NCI-H1694 treated with DMSO at 0.1 percent for 48 hours (cell line): ENCODE measurements around the gene APPBP2.
"Not testable (repeated sequence)": the region's sequence is repeated elsewhere in the genome, so short reads cannot be mapped to it uniquely, and the experiment has no call there.

Source experiments
- DNase-seq: peaks from one replicate; lab custom pipeline; 2025; lab: John Stamatoyannopoulos, UW

The APPBP2 gene

GRCh38 chr17:60433021-60433997, 92.7 kb downstream of the APPBP2 start:
- DNase-seq = not testable (repeated sequence)

- not testable (repeated sequence) for DNase-seq
These were observed 95.5 kb downstream of the APPBP2 start for GRCh38 chr17:60430561-60430960.

DNA sequence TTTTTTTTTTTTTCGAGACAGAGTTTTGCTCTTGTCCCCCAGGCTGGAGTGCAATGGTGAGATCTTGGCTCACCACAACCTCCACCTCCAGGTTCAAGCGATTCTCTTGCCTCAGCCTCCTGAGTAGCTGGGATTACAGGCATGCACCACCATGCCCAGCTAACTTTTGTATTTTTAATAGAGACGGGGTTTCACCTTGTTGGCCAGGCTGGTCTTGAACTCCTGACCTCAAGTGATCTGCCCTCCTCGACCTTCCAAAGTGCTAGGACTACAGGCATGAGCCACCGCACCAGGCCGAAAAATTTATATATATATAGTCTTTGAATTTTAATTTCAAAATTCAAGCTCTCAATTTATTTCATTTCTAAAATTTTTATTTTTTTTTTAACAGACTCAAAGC, 97.6 kb downstream of the APPBP2 start:
- not testable (repeated sequence) for DNase-seq

DNA sequence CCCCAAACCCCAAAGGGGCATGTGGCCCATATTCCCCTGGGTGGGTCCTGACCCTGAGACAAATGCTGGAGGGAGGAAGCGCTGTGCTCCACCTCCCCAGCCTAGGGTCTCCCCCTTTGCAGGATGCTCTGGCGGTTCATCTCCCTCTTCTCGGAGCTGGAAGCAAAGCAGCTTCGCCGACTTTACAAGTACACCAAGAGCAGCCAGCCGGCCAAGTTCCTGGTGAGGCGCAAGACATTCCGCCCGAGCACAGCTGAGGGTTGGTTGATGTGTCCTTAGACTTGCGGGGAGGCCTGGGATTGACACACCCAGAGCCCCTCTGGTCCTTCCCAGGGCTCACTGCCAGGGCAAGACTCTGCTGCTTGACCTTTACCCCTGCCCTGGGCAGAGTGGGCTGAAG, 99.4 kb downstream of the APPBP2 start:
- DNase-seq = no peak

DNA sequence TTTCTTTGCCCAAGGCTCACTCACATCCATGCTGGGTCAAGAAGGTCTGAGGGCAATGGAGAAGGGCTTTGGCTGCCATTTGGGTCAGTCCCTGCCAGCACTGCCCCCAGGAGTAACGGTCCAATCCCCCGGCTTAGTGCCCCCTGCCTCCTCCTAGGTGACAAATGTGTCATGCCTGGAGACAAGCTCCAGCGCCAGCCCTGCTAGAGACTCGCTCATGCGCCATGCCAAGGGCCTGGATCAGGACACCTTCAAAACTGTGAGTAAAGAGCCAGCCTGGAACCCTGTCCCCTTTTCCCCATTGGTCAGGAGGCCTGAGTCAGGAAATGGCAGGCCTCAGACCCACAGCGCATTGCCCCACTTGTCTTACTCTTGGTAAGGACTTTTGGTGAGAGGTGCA, 100.4 kb downstream of the APPBP2 start:
- DNase-seq = no peak

GRCh38 chr17:60423865-60424264, 102.2 kb downstream of the APPBP2 start:
- DNase-seq = no peak

GRCh38 chr17:60422162-60422665, 103.8 kb downstream of the APPBP2 start, which contains the start of gene CHCT1:
Gene CHCT1, plus strand, starts transcription at chr17:60422489. Its CDS starts 104 bp downstream, at chr17:60422593.
- no peak for DNase-seq

GRCh38 chr17:60421273-60422161, 104.5 kb downstream of the APPBP2 start:
- DNase-seq = no peak

GRCh38 chr17:60419875-60420274, 106.2 kb downstream of the APPBP2 start:
- DNase-seq = not testable (repeated sequence)

- not testable (repeated sequence) for DNase-seq
These were observed 107.0 kb downstream of the APPBP2 start for GRCh38 chr17:60419003-60419402.

- no peak for DNase-seq
These were observed 109.6 kb downstream of the APPBP2 start for GRCh38 chr17:60416368-60416925.

DNA sequence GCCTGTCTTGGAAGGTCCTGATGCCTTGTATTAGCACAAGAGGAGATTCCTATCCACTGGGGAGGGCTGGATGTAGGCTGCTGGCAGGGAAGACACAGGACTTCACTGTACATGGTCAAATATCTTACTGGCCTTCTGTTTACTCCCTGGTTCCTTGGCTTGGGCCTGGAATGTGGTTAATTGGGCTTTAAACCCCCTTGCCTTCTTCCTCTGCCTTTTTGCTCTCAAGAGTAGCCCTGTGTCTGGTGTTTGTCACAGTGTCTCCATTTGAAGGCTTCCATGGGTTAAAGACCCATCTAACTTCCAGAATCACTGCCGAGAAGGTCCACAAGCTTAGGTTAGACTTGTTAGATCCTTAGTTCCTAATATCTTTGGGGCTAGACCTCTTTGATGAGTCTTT, 110.9 kb downstream of the APPBP2 start:
- DNase-seq = no peak

DNA sequence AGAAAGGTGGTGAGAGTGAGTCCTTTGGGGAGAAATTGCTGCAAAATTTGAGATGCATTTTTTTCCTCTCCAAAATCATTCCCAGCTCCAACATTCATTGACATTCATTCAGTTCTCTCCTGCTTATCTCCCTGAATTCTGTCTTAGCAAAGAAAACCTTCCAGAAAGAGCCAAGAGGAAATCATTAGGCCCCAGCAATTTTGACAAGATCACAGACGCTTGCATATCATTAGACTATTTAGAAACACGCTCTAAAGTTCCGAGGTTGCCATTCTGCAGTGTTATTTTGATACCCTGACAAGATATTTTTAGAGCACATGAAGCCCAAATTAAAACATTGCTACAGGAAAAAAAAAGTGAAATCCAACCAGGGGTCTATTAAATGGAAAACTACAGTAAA, 113.3 kb downstream of the APPBP2 start:
- no peak for DNase-seq

- DNase-seq = no peak
These were observed 116.0 kb downstream of the APPBP2 start for GRCh38 chr17:60410001-60410400.

- DNase-seq = no peak
These were observed 119.2 kb downstream of the APPBP2 start for GRCh38 chr17:60406887-60407286.

DNA sequence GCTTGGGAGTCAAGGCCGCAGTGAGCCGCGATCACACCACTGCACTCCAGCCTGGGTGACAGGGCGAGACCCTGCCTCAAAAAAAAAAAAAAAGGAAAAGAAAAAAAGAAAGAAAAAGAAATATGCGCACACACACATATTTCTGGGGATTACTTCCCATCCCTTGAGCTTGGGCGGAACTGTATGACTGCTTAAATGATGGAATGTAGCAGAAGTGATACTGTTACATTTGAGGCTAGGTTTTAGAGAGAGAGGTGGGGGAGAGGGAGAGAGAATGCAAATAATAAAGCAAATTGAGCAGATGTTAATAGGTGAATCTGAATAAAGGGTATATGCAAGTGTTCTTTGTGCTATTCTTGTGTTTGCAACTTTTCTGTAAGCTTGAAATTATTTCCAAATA, 122.1 kb downstream of the APPBP2 start:
- no peak for DNase-seq

GRCh38 chr17:60403523-60403810, 122.6 kb downstream of the APPBP2 start:
- no peak for DNase-seq

- no peak for DNase-seq
These were observed 124.2 kb downstream of the APPBP2 start for GRCh38 chr17:60401819-60402218.

DNA sequence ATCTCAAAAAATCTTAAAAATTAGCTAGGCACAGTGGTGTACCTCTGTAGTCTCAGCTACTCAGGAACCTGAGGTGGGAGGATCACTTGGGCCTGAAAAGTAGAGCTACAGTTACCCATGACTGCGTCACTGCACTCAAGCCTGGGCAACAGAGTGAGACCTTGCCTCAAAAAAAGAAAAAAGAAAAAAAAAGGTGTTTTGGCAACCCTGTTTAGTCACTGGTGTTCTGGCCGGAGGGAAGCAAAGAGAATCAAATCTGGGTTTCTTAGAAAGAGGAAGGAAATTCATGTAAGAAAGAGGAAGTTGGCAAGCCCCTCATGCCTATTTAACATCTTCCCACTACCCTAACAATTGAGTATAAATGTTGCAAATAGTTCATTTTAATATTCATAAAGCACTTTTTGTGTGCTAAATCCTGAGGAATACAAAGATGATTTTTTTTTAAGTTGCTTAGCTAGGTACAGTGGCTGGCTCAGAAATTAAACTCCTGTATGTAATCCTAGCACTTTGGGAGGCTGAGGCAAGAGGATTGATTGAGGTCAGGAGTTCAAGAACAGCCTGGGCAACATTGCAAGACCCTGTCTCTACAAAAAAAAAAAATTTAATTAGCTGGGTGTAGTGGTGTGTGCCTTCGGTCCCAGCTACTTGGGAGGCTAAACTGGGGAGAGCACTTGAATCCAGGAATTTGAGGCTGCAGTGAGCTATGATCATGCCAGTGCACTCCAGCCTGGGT, 127.6 kb downstream of the APPBP2 start:
- no peak for DNase-seq

DNA sequence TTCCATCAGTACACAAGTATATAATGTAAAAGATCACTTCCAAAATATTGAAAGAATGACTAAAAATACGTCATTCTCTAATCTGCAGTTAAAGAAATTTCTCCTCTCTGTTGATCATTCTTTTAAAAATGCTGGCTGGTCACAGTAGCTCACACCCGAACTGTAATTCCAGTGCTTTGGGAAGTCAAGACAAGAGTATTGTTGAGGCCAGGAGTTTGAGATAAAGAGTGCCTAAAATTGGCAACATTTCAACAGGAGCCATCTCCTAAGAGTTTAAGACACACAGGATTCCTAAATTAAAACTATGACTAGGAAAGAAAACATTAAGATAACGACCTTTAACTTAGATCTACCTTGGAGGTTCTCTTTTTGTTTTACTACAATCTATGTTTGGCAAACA, 129.6 kb downstream of the APPBP2 start:
- no peak for DNase-seq

- no peak for DNase-seq
These were observed 130.5 kb downstream of the APPBP2 start for GRCh38 chr17:60395508-60396065.
